Measurements from ENCODE around the gene KIFAP3. TPM values are rescaled to one million over a fixed set of nuclear protein-coding genes. Genes with fewer than 3 reads are reported as not detected.

The KIFAP3 gene
- total RNA-seq, 2 donors from 2014 or later: 12.7 to 21.9 TPM

DNA sequence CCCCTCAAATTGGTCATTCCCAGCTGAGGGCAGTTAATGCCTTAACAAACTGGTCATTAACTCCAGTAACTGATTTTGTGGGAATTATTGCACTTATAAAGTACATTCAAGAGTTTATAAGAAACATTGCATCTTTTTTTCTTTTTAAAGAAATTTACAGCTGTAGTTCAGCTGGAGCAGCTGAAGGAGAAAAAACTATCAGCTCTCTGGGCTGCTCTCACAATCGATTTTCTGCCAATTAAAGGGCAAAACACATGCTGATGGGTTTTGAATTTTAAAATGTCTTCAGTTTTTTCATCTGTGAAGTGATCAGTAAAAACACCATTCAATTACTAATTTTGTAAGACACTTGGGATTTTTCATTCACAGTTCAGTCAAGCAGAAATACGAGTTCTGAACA is 74.7 kb downstream of the KIFAP3 start:
- H3K4me3 Mint-ChIP-seq: no peak overlapping the region
- H3K4me1 Mint-ChIP-seq: peaks cover 8% of the 10 kb centered on the region
- no peak overlapping the region for H3K27ac Mint-ChIP-seq
- H3K36me3 Mint-ChIP-seq (ENCODE audit: low read depth): no peaks in the 10 kb centered on the region
- no peaks in the 10 kb centered on the region for H3K27me3 Mint-ChIP-seq
- no peak for ATAC-seq
- H3K9me3 ChIP-seq (ENCODE audit: control insufficient read depth, low read length, poor library complexity, severe bottlenecking): no peaks in the 10 kb centered on the region
- no peak for DNase-seq

DNA sequence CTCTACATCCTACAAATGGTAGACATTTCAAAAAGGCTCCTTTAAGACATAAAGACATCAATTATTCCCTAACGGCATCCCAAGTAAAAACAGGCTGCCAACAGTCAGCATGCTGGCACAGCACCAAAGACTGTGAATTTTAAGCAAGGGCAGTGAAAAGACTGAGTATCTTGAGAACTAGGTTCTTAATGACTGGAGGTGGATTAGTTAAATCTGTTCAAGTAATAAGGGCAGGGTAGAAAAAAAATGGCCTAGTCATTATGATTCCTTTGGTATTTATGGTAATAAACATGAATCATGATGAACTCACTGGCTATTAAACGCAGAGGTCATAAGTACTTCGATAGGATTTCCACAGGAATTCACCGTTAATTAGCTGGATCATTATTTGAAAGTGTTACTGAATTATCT is 75.2 kb downstream of the KIFAP3 start:
- Mint-ChIP-seq H3K27me3 (no peaks in the 10 kb centered on the region), H3K4me1 (peaks cover 8% of the 10 kb centered on the region), H3K36me3 (ENCODE audit: low read depth) (no peaks in the 10 kb centered on the region), H3K4me3 (no peak overlapping the region), H3K27ac (no peak overlapping the region)
- no peaks in the 10 kb centered on the region for H3K9me3 ChIP-seq (ENCODE audit: control insufficient read depth, low read length, poor library complexity, severe bottlenecking)
- DNase-seq (no peak), ATAC-seq (no peak)

DNA sequence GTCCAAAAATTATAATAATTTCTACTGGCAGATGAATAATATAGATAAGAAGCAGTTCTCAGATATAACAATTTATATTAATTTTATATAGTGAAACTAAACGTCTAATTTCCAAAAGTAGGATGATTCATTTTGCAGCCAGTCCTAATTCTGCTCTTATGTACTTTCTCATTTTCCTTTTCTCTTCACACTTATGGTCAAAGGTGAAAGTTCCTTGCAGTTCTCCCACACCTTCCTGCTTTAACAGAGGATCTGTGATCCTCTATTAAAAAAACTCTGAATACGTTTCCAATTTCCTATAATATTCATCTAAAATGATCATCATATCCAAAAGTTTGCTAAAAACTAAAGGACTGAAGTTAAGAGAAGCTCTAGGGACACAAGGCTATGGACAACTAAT is 78.5 kb downstream of the KIFAP3 start:
- DNase-seq (no peak), ATAC-seq (no peak)
- no peaks in the 10 kb centered on the region for H3K36me3 Mint-ChIP-seq (ENCODE audit: low read depth)

DNA sequence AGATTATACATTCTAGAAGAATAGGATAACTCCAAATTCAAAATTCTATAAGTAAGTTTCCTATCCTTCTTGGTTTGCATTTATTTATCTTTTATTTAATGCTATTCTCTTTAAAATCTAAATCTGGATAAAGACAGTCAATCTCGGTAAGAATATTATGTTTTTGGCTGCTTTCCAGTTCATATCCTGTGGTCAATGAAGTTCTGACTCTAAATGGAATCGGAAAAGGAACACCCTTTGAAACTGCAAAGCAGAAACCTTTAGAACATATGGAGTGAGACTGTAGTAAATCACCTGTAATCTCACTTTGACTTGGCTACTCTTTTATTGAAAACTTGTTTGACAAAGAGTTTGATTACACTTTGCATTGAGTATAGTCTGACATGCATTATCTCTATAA is 85.2 kb downstream of the KIFAP3 start:
- H3K4me1 Mint-ChIP-seq: no peaks in the 10 kb centered on the region
- peaks cover 5% of the 10 kb centered on the region for H3K36me3 Mint-ChIP-seq (ENCODE audit: low read depth)
- no peaks in the 10 kb centered on the region for H3K27me3 Mint-ChIP-seq
- no peak overlapping the region for H3K27ac Mint-ChIP-seq
- ATAC-seq (no peak), DNase-seq (no peak)
- H3K4me3 Mint-ChIP-seq: no peak overlapping the region
- H3K9me3 ChIP-seq (ENCODE audit: control insufficient read depth, low read length, poor library complexity, severe bottlenecking): no peaks in the 10 kb centered on the region

More for the DNA sequence above, 78.5 kb downstream of the KIFAP3 start:
- H3K9me3 ChIP-seq (ENCODE audit: control insufficient read depth, low read length, poor library complexity, severe bottlenecking): no peaks in the 10 kb centered on the region
- no peak overlapping the region for H3K27ac Mint-ChIP-seq
- no peaks in the 10 kb centered on the region for H3K27me3 Mint-ChIP-seq
- no peak overlapping the region for H3K4me3 Mint-ChIP-seq
- peaks cover 8% of the 10 kb centered on the region for H3K4me1 Mint-ChIP-seq

DNA sequence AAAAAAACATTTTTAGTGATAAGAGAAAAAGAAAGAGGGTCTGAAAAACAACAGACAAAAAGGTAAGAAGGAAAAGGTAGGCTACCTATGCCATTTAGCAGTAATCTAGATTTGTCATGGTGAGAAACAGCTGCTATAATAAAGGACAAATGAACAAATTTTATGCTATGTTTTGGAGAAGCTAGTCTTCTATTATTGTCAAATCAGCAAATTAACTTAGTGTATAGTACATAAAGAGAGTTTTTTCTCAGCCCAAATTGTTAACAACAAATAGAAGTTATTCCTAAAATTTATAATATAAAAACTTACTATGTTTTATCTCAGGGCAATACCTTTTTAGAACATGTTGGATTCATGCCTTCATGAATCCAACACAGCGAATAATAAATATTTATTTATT is 88.7 kb downstream of the KIFAP3 start:
- H3K4me1 Mint-ChIP-seq: no peaks in the 10 kb centered on the region
- H3K27ac Mint-ChIP-seq: no peak overlapping the region
- H3K36me3 Mint-ChIP-seq (ENCODE audit: low read depth): peaks cover 9% of the 10 kb centered on the region
- H3K9me3 ChIP-seq (ENCODE audit: control insufficient read depth, low read length, poor library complexity, severe bottlenecking): no peaks in the 10 kb centered on the region
- H3K4me3 Mint-ChIP-seq: no peak overlapping the region
- ATAC-seq: no peak
- DNase-seq: no peak
- no peaks in the 10 kb centered on the region for H3K27me3 Mint-ChIP-seq

DNA sequence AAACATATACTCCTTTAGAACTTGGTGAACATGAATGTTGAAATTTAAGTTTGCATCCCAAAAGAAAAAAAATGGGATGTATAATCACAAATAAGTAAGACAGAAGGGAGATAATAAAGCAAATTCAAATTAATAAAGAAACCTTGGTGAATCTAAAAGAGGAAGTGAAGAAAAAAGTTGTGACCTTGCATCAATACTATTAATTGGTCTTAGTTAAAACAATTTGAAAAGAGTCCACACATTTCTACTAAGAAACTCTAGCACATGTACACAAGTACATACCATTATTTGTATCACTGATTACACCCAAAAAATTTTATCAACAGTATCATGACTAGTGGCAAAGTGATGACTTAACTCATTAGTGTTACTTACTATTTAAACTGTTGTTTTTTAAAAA is 100.4 kb downstream of the KIFAP3 start:
- H3K9me3 ChIP-seq (ENCODE audit: control insufficient read depth, low read length, poor library complexity, severe bottlenecking): no peaks in the 10 kb centered on the region
- DNase-seq: no peak
- H3K27ac Mint-ChIP-seq: no peak overlapping the region
- peaks cover 10% of the 10 kb centered on the region for H3K36me3 Mint-ChIP-seq (ENCODE audit: low read depth)
- no peaks in the 10 kb centered on the region for H3K4me1 Mint-ChIP-seq
- no peaks in the 10 kb centered on the region for H3K27me3 Mint-ChIP-seq
- H3K4me3 Mint-ChIP-seq: no peak overlapping the region
- no peak for ATAC-seq

DNA sequence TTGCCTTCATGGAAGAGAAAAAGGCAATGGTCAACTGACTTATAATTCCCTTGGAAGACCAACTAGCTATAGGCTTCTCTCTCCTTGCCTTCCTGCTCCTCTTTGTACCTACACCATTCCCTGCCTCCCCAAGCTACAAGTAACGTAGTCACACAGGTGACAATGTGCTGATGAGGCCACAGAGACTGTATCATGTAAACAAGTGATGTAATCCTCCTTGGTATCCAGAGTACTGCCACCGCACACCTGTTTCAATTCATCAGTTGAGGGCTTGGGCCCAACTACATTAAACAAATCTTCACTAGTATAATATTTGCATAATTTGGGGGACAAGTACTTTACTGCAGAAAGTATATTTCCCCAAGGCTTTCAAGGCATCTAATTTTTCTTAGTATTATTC is 104.4 kb downstream of the KIFAP3 start:
- H3K9me3 ChIP-seq (ENCODE audit: control insufficient read depth, low read length, poor library complexity, severe bottlenecking): no peaks in the 10 kb centered on the region
- Mint-ChIP-seq H3K4me1 (no peaks in the 10 kb centered on the region), H3K4me3 (no peak overlapping the region), H3K36me3 (ENCODE audit: low read depth) (peaks cover 7% of the 10 kb centered on the region), H3K27ac (no peak overlapping the region), H3K27me3 (no peaks in the 10 kb centered on the region)
- DNase-seq: no peak
- ATAC-seq: no peak

DNA sequence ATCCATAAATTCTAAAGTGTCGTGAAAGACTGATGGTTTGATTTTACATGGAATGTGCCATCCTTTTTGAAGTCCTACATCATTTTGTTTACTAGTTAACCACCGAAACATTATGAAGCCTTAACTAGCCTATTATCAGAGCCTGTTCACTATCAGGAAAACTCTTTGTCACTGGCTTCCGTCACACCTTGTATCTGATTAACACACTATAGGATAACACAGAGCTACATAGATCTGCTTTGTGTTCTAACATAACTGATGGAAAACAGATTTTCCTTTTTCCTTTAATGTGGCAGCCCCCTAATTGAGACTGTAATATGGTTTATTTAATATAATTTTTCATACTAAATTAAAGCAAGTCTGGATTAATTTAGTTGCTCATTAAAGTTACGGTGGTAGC is 106.3 kb downstream of the KIFAP3 start:
- DNase-seq (no peak), ATAC-seq (no peak)
- H3K4me3 Mint-ChIP-seq: no peak overlapping the region
- peaks cover 9% of the 10 kb centered on the region for H3K36me3 Mint-ChIP-seq (ENCODE audit: low read depth)
- no peaks in the 10 kb centered on the region for H3K27me3 Mint-ChIP-seq
- H3K4me1 Mint-ChIP-seq: no peaks in the 10 kb centered on the region
- H3K27ac Mint-ChIP-seq: no peak overlapping the region
- no peaks in the 10 kb centered on the region for H3K9me3 ChIP-seq (ENCODE audit: control insufficient read depth, low read length, poor library complexity, severe bottlenecking)

DNA sequence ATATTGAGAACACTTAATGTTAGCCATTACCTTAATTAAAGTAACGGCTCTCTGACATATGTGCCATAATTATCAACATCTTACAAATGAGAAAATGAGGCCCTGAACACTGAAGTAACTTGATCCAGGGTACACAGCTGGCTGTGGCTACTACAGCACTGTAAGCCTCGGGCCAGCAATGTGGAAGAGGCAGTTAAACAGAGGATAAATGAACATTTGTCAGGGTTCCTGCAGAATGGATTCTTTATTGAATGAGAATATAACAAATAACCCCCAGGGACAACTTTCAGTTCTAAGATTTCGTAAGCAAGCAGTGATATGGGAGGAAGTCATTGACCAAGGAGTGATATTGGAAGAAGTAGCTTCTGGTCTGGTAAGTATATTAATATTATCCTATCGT is 110.3 kb downstream of the KIFAP3 start:
- Mint-ChIP-seq H3K27ac (no peak overlapping the region), H3K36me3 (ENCODE audit: low read depth) (peaks cover 5% of the 10 kb centered on the region), H3K4me1 (peaks cover 3% of the 10 kb centered on the region), H3K4me3 (no peak overlapping the region), H3K27me3 (no peaks in the 10 kb centered on the region)
- DNase-seq: no peak
- H3K9me3 ChIP-seq (ENCODE audit: control insufficient read depth, low read length, poor library complexity, severe bottlenecking): no peaks in the 10 kb centered on the region
- no peak for ATAC-seq

DNA sequence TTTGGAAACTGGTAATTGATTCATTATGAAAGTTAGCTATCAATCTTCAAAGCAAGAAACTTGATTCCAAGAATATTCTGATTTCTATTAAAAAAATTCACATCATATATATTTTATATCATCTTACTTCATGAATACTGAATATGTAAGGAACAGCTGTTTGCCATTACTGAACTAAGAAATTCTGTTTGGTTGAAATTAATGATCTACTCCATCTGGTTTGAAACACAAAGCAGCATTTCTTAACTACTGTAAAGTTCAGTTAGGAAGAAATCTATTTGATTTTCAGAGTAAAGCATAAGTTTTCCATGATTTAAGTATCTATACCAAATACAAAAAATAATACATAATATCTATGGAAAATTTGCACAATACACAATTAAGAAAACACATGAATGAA is 114.8 kb downstream of the KIFAP3 start:
- Mint-ChIP-seq H3K27me3 (no peaks in the 10 kb centered on the region), H3K4me3 (no peak overlapping the region), H3K4me1 (peaks cover 3% of the 10 kb centered on the region), H3K36me3 (ENCODE audit: low read depth) (peaks cover 5% of the 10 kb centered on the region), H3K27ac (no peak overlapping the region)
- no peak for ATAC-seq
- no peaks in the 10 kb centered on the region for H3K9me3 ChIP-seq (ENCODE audit: control insufficient read depth, low read length, poor library complexity, severe bottlenecking)
- no peak for DNase-seq

DNA sequence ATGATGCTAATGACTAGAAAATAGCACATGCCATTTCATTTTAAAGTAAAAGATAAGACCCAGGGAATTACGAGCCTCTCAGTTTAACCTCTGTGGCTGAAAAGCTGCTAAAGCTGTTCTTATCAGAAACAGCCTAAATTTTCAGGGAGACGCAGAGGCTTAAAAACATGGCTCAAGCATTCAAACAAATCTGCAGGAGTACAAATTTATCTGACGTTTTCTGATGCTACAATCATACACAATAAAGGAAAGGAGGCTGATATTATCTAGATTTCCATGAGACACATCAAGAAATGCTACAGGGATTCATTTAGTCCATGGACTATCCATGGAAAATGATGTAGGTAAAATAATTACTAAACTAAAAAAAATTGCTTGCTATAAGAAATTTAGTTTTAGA is 115.5 kb downstream of the KIFAP3 start:
- H3K9me3 ChIP-seq (ENCODE audit: control insufficient read depth, low read length, poor library complexity, severe bottlenecking): no peaks in the 10 kb centered on the region
- no peak overlapping the region for H3K27ac Mint-ChIP-seq
- peaks cover 3% of the 10 kb centered on the region for H3K4me1 Mint-ChIP-seq
- H3K27me3 Mint-ChIP-seq: no peaks in the 10 kb centered on the region
- ATAC-seq (no peak), DNase-seq (no peak)
- no peak overlapping the region for H3K4me3 Mint-ChIP-seq
- H3K36me3 Mint-ChIP-seq (ENCODE audit: low read depth): peaks cover 5% of the 10 kb centered on the region

DNA sequence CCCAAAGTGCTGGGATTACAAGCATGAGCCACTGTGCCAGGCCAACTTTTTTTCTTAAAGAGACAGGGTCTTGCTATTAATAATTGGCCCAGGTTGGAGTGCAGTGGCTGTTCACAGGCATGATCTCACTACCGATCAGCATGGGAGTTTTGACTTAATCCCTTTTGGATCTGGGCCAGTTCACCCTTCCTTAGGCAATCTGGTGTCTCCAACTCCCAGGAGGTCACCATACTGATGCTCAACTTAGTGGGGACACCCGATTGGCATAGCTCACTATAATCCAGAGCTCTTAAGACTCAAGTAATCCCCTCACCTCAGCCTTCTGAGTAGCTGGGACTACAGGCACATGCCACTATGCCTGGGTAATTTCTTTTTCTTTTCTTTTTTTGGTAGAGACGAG is 116.6 kb downstream of the KIFAP3 start:
- Mint-ChIP-seq H3K27ac (no peak overlapping the region), H3K4me3 (no peak overlapping the region), H3K27me3 (no peaks in the 10 kb centered on the region), H3K36me3 (ENCODE audit: low read depth) (peaks cover 3% of the 10 kb centered on the region), H3K4me1 (peaks cover 3% of the 10 kb centered on the region)
- H3K9me3 ChIP-seq (ENCODE audit: control insufficient read depth, low read length, poor library complexity, severe bottlenecking): no peaks in the 10 kb centered on the region
- ATAC-seq (no peak), DNase-seq (no peak)

DNA sequence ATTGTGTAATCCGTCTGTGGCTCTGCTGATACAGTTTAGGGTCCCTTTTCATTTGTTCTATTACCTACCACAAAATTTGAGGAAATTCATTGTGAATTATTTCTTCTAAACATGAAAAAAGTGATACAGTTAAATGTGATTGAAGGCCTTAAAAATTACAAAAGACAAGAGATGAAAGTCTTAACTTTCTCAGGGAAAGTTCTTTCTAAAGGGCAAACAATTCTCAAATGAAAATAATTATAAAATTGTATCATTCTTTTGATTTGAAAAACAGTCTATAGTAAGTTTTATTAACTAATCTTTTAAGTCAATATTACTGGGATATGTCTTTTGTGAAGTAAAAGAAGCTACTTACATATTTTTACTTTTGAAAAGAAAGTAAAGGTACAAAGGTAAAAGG is 123.4 kb downstream of the KIFAP3 start:
- Mint-ChIP-seq H3K36me3 (ENCODE audit: low read depth) (no peaks in the 10 kb centered on the region), H3K27ac (no peak overlapping the region), H3K4me3 (no peak overlapping the region), H3K27me3 (no peaks in the 10 kb centered on the region), H3K4me1 (no peaks in the 10 kb centered on the region)
- DNase-seq: no peak
- no peaks in the 10 kb centered on the region for H3K9me3 ChIP-seq (ENCODE audit: control insufficient read depth, low read length, poor library complexity, severe bottlenecking)
- ATAC-seq: no peak

DNA sequence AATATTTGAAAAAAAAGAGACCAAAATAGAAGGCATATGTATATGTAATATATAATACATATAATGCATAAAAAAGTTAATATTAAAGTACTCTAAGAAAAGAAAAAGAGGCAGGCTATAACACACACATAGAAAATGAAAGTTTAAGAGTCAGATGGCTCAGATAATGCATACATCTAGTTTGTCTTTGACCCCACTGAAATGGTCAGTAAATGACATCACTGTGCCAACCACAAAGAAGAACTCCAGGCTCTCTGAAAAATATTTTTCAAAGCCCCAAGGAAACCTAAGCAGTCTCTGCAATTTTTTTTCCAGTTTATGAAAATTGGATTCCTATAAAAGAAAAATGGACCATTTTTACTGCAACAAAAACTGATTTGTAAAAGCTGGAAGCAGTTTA is 125.4 kb downstream of the KIFAP3 start:
- no peaks in the 10 kb centered on the region for H3K27me3 Mint-ChIP-seq

DNA sequence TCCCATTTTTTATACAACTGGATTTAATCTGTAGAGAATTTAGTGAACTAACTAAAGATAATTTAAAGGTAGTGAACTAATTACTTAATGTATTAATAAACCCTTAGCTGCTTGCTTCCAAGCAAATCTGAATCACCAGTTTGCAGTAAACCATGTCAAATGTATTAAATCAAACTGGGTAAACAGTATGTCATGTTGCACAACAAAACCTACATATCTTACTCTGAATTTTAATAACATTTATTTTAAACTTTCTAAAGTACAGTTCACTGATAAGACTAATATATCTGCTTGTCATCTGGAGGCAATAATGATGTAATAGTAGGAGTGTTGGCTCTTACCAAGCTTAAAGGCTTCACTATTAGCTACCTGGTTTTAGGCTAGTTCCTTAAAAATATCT is 128.3 kb downstream of the KIFAP3 start:
- no peaks in the 10 kb centered on the region for H3K36me3 Mint-ChIP-seq (ENCODE audit: low read depth)
- no peaks in the 10 kb centered on the region for H3K4me1 Mint-ChIP-seq
- DNase-seq: no peak

More for the DNA sequence above, 125.4 kb downstream of the KIFAP3 start:
- Mint-ChIP-seq H3K27ac (no peak overlapping the region), H3K4me1 (no peaks in the 10 kb centered on the region), H3K36me3 (ENCODE audit: low read depth) (no peaks in the 10 kb centered on the region), H3K4me3 (no peak overlapping the region)
- ATAC-seq (no peak), DNase-seq (no peak)
- H3K9me3 ChIP-seq (ENCODE audit: control insufficient read depth, low read length, poor library complexity, severe bottlenecking): no peaks in the 10 kb centered on the region

More for the DNA sequence above, 128.3 kb downstream of the KIFAP3 start:
- ATAC-seq: no peak
- Mint-ChIP-seq H3K27ac (no peak overlapping the region), H3K27me3 (no peaks in the 10 kb centered on the region), H3K4me3 (no peak overlapping the region)
- H3K9me3 ChIP-seq (ENCODE audit: control insufficient read depth, low read length, poor library complexity, severe bottlenecking): no peaks in the 10 kb centered on the region

Data from T-helper 17 cell (primary cell).